Measurements from ENCODE around the gene COMMD4.

COMMD4 gene

DNA sequence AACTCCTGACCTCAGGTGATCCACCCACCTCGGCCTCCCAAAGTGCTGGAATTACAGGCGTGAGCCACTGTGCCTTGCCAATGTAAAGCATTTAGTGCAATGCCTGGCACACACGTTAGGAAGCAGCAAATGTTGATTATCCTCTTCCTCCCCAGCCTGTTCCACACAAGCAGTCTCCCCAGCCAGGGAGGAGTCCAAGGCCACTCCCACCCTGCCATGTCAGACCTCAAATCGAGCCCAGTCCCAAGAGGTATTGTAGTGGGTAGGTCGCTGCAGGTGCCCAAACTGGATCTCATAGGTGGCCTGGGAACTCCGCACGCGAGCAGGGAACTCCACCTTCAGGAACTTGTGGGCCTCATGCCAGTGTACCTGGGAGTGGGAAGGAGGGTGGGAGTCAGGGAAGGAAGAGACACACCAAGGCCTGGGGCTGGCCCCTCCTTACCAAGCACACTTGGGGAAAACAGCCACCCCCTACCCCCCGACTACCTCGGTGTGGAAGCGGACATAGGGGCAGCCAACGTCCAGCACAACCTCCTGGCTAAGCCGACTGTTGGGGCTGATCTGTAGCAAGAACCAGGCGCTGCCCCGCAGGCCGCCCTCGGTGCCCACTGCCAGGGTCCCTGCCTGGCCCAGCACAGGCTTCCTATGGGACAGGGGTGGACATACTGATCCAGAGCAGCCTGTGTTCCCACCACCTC, 22.3 kb downstream of the COMMD4 start:
- POLR2A ChIA-PET (ENCODE audit: low non-redundant PET): no interaction called here
- CTCF ChIA-PET: no interaction called here
- H3K27ac ChIP-seq: 0 out of 2 replicates have a peak overlapping the region, but pooled peaks have one; percentile 7
- no peak for DNase-seq (ENCODE audit: low spot score)
- TF ChIP-seq, protein P1, sequence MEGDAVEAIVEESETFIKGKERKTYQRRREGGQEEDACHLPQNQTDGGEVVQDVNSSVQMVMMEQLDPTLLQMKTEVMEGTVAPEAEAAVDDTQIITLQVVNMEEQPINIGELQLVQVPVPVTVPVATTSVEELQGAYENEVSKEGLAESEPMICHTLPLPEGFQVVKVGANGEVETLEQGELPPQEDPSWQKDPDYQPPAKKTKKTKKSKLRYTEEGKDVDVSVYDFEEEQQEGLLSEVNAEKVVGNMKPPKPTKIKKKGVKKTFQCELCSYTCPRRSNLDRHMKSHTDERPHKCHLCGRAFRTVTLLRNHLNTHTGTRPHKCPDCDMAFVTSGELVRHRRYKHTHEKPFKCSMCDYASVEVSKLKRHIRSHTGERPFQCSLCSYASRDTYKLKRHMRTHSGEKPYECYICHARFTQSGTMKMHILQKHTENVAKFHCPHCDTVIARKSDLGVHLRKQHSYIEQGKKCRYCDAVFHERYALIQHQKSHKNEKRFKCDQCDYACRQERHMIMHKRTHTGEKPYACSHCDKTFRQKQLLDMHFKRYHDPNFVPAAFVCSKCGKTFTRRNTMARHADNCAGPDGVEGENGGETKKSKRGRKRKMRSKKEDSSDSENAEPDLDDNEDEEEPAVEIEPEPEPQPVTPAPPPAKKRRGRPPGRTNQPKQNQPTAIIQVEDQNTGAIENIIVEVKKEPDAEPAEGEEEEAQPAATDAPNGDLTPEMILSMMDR (conservative IDR thresholded peaks at IDR 0.05; ENCODE audit: low read depth): no peak

GRCh38 chr15:75358771-75359536, 23.1 kb downstream of the COMMD4 start:
- H3K27ac ChIP-seq: peak overlapping the region; percentile 13; the same call in 1 of the 2 replicates
- no peak for DNase-seq (ENCODE audit: low spot score)
- ChIA-PET CTCF (no interaction called here), POLR2A (ENCODE audit: low non-redundant PET) (interaction anchor here (0.6 kb wide), 1 partner anchor 812 kb away, joined by 4 read pairs; no protein-coding TSS in a partner anchor)
- TF ChIP-seq, protein P1 (conservative IDR thresholded peaks at IDR 0.05; ENCODE audit: low read depth): no peak

- TF ChIP-seq, protein P1 (conservative IDR thresholded peaks at IDR 0.05; ENCODE audit: low read depth): no peak
- POLR2A ChIA-PET (ENCODE audit: low non-redundant PET): interaction anchor here (0.6 kb wide), 1 partner anchor 812 kb away, joined by 4 read pairs; no protein-coding TSS in a partner anchor
- CTCF ChIA-PET: no interaction called here
- no peak for DNase-seq (ENCODE audit: low spot score)
- H3K27ac ChIP-seq: peak overlapping the region; percentile 13; the same call in 1 of the 2 replicates
Observed at GRCh38 chr15:75359537-75360250, 23.8 kb downstream of the COMMD4 start.

GRCh38 chr15:75360391-75360790, 24.5 kb downstream of the COMMD4 start:
- peak overlapping the region; percentile 13; the same call in 1 of the 2 replicates for H3K27ac ChIP-seq
- TF ChIP-seq, protein P1 (conservative IDR thresholded peaks at IDR 0.05; ENCODE audit: low read depth): no peak
- CTCF ChIA-PET: interaction anchor here (0.7 kb wide), 1 partner anchor 525 kb away, joined by 4 read pairs; no protein-coding TSS in a partner anchor
- POLR2A ChIA-PET (ENCODE audit: low non-redundant PET): no interaction called here
- no peak for DNase-seq (ENCODE audit: low spot score)

DNA sequence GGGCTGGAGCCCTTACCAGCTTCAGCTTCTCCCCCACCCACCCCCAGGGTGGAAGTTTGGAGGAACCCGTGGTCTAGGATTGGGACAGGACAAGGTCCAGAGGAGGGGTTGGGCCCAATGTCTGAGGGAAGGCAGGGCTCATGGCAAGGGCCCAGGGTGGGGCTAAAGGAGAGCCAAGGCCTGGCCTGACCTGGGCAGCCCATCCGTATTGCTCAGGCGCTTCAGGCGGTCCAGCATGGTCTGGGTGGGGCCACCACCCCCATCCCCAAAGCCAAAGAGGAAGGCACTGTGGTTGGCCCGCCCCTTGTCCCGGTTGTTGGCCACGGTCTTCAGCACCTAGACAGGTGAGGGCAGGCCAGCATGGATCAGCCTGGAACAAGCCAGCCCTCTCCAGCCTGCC, 25.0 kb downstream of the COMMD4 start:
- DNase-seq (ENCODE audit: low spot score): no peak
- TF ChIP-seq, protein P1 (conservative IDR thresholded peaks at IDR 0.05; ENCODE audit: low read depth): no peak
- POLR2A ChIA-PET (ENCODE audit: low non-redundant PET): no interaction called here
- CTCF ChIA-PET: interaction anchor here (0.7 kb wide), 1 partner anchor 526 kb away, joined by 4 read pairs; no protein-coding TSS in a partner anchor
- H3K27ac ChIP-seq: peak overlapping the region; percentile 11; the same call in 1 of the 2 replicates

Measured in RWPE1 (cell line).